Measurements from ENCODE around the gene SBF1.

- TF ChIP-seq, protein P1, sequence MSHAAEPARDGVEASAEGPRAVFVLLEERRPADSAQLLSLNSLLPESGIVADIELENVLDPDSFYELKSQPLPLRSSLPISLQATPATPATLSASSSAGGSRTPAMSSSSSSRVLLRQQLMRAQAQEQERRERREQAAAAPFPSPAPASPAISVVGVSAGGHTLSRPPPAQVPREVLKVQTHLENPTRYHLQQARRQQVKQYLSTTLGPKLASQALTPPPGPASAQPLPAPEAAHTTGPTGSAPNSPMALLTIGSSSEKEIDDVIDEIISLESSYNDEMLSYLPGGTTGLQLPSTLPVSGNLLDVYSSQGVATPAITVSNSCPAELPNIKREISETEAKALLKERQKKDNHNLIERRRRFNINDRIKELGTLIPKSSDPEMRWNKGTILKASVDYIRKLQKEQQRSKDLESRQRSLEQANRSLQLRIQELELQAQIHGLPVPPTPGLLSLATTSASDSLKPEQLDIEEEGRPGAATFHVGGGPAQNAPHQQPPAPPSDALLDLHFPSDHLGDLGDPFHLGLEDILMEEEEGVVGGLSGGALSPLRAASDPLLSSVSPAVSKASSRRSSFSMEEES (CRISPR knock-in tag; IDR thresholded peaks at IDR 0.05): no peak
- no peak for TF ChIP-seq CCDC6 (CRISPR knock-in tag; IDR thresholded peaks at IDR 0.05)
- no peak for TF ChIP-seq HDAC2 (CRISPR knock-in tag; IDR thresholded peaks at IDR 0.05)
- TF ChIP-seq HMG20B (CRISPR knock-in tag; conservative IDR thresholded peaks at IDR 0.05): no peak
- TF ChIP-seq HIVEP1 (CRISPR knock-in tag; IDR thresholded peaks at IDR 0.05): no peak
- no peak for TF ChIP-seq POLR2G (IDR thresholded peaks at IDR 0.05; ENCODE audit: low read depth, low read length)
- TF ChIP-seq, protein P2, sequence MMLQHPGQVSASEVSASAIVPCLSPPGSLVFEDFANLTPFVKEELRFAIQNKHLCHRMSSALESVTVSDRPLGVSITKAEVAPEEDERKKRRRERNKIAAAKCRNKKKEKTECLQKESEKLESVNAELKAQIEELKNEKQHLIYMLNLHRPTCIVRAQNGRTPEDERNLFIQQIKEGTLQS (CRISPR knock-in tag; IDR thresholded peaks at IDR 0.05): no peak
- no peak for TF ChIP-seq EZH2 (conservative IDR thresholded peaks at IDR 0.05; ENCODE audit: low read depth, low read length)
- TF ChIP-seq ZNF446 (CRISPR knock-in tag; IDR thresholded peaks at IDR 0.05): no peak
These were observed 8.3 kb upstream of the SBF1 start for GRCh38 chr22:50483106-50483505.

Data from HepG2 (cell line).